Gastrocnemius medialis (tissue), 4 donors: ENCODE measurements around the gene NIBAN1. TPM values are rescaled to one million over a fixed set of nuclear protein-coding genes. Genes with fewer than 3 reads are reported as not detected.

Experiments used
- ATAC-seq, 2 donors: fragments of 150-250 bp; one replicate each; pipeline ENCODE4 v1.9.1; 2016
- DNase-seq, 2 donors: peaks; one replicate each; pipeline ENCODE4 v3.0.0-alpha.2; 2019
- H3K27ac ChIP-seq, 4 donors: fragments of 200-600 bp; sonication (generic); 1 replicate in 1 of 4; 2 replicates in 3 of 4; pipeline ENCODE4 v1.5.1; 2016 to 2018; ENCODE audit warnings: mild to moderate bottlenecking in 2 of 4, moderate library complexity in 1 of 4
- H3K27me3 ChIP-seq, 3 donors: fragments of 200-600 bp; sonication (generic) in 2 of 3; 1 replicate in 1 of 3; 2 replicates in 2 of 3; pipeline versions ENCODE4 v1.5.1 to v1.6.0; 2016 to 2019; ENCODE audit warnings: mild to moderate bottlenecking in 1 of 3, moderate library complexity in 1 of 3
- H3K36me3 ChIP-seq, 2 donors: fragments of 200-600 bp; sonication (generic) in 1 of 2; one replicate each; pipeline ENCODE4 v1.5.1; 2017 to 2018
- H3K4me1 ChIP-seq, 2 donors: fragments of 200-600 bp; sonication (generic) in 1 of 2; one replicate each; pipeline ENCODE4 v1.5.1; 2016 to 2017; ENCODE audit warnings: mild to moderate bottlenecking in 2 of 2
- H3K4me3 ChIP-seq, 4 donors: fragments of 200-600 bp; sonication (generic) in 3 of 4; 1 replicate in 1 of 4; 2 replicates in 3 of 4; pipeline ENCODE4 v1.5.1; 2016 to 2019; ENCODE audit warnings: mild to moderate bottlenecking in 2 of 4
- H3K9me3 ChIP-seq, 3 donors: fragments of 200-600 bp; sonication (generic) in 2 of 3; 1 replicate in 1 of 3; 2 replicates in 2 of 3; pipeline ENCODE4 v1.5.1; 2016 to 2019
- POLR2A ChIP-seq, 2 donors: fragments of 450-650 bp; IDR thresholded peaks; one replicate each; pipeline ENCODE4 v1.6.1; 2017; ENCODE audit warnings: antibody characterized with exemption in 2 of 2, mild to moderate bottlenecking in 2 of 2, moderate library complexity in 2 of 2
- in situ Hi-C, 4 donors: fragments of 200-750 bp; cut with MboI; loops; one replicate each; pipeline versions ENCODE4 v1.15.0 to v1.8.0; 2017; ENCODE audit warnings: low sequenced_read_pairs in 4 of 4
- intact Hi-C: fragments of 100-400 bp; cut with DNase I; formaldehyde crosslinking; loops from one replicate; pipeline ENCODE4 v1.15.1; 2023; ENCODE audit warnings: low total_unique reads
- total RNA-seq, 4 donors: library from RNA; depleted of rRNA; stranded (reverse); fragments of >200 nt; gene quantifications; one replicate each; pipeline versions ENCODE4 v1.1.0 to v1.2.3, GENCODE V29; 2016
- TF ChIP-seq, protein P1 (sequence below), 5 experiments: fragments of 450-650 bp in 3 of 5; fragments of 200-600 bp in 2 of 5; sonication (generic) in 2 of 5; IDR thresholded peaks in 4 of 5; conservative IDR thresholded peaks in 1 of 5; 1 replicate in 4 of 5; 2 replicates in 1 of 5; pipeline ENCODE4 v1.5.1; 2016 to 2019; ENCODE audit warnings: antibody characterized with exemption in 5 of 5, mild to moderate bottlenecking in 3 of 5, moderate library complexity in 3 of 5

NIBAN1 gene
- total RNA-seq, 4 donors from 2014 or later: 11.7 to 125 (median 19.7) TPM

GRCh38 chr1:184970691-184971161, 3.6 kb downstream of the NIBAN1 start:
- Histone ChIP-seq H3K4me3 (no peak overlapping the region), H3K36me3 (peaks cover 0 to 4% of the 10 kb centered on the region in 2 donors), H3K9me3 (no peaks in the 10 kb centered on the region), H3K4me1 (peaks cover 0 to 10% of the 10 kb centered on the region in 2 donors), H3K27me3 (no peaks in the 10 kb centered on the region), H3K27ac (peak overlapping the region; percentile 53 to 81 (median 75))
- no peak for ATAC-seq
- TF ChIP-seq, protein P1, sequence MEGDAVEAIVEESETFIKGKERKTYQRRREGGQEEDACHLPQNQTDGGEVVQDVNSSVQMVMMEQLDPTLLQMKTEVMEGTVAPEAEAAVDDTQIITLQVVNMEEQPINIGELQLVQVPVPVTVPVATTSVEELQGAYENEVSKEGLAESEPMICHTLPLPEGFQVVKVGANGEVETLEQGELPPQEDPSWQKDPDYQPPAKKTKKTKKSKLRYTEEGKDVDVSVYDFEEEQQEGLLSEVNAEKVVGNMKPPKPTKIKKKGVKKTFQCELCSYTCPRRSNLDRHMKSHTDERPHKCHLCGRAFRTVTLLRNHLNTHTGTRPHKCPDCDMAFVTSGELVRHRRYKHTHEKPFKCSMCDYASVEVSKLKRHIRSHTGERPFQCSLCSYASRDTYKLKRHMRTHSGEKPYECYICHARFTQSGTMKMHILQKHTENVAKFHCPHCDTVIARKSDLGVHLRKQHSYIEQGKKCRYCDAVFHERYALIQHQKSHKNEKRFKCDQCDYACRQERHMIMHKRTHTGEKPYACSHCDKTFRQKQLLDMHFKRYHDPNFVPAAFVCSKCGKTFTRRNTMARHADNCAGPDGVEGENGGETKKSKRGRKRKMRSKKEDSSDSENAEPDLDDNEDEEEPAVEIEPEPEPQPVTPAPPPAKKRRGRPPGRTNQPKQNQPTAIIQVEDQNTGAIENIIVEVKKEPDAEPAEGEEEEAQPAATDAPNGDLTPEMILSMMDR (IDR thresholded peaks at IDR 0.05 in 4 of 5, conservative IDR thresholded peaks at IDR 0.05 in 1 of 5): no peak
- TF ChIP-seq POLR2A (IDR thresholded peaks at IDR 0.05): no peak
- in situ Hi-C loops: no loop called here
- intact Hi-C loops: loop anchor here (5.0 kb wide), 1 partner anchor 187 kb away; the partner anchor contains the start of genes SWT1 and TRMT1L
- no peak for DNase-seq

DNA sequence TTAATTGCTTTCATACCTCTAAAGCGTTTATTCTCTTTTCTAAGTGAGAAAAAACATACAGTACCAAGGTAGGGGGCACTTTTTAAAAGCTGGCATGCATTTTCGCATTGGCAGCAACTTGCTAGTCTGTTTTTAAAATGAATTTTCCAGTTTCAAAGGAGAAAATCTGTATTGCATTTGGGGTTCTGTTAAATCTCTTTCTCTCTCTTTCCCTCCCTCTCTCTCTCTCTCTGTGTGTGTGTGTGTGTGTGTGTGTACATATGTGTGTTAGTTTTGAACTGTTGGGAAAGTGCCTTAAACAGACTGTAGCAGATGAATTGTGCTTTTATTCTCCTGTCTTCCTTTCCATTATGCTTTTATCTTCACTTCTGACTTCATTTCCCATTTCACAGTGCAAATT, 7.3 kb downstream of the NIBAN1 start:
- intact Hi-C loops: no loop called here
- peaks cover 0 to 10% of the 10 kb centered on the region in 2 donors for H3K4me1 ChIP-seq
- no peak overlapping the region for H3K4me3 ChIP-seq
- no peaks in the 10 kb centered on the region for H3K9me3 ChIP-seq
- H3K36me3 ChIP-seq: peaks cover 0 to 5% of the 10 kb centered on the region in 2 donors
- TF ChIP-seq POLR2A (IDR thresholded peaks at IDR 0.05): no peak
- TF ChIP-seq, protein P1 (IDR thresholded peaks at IDR 0.05 in 4 of 5, conservative IDR thresholded peaks at IDR 0.05 in 1 of 5): no peak
- ATAC-seq: no peak
- in situ Hi-C loops: no loop called here
- no peak for DNase-seq
- no peaks in the 10 kb centered on the region for H3K27me3 ChIP-seq
- H3K27ac ChIP-seq: peak overlapping the region in 1 of 4 donors; percentile 37

DNA sequence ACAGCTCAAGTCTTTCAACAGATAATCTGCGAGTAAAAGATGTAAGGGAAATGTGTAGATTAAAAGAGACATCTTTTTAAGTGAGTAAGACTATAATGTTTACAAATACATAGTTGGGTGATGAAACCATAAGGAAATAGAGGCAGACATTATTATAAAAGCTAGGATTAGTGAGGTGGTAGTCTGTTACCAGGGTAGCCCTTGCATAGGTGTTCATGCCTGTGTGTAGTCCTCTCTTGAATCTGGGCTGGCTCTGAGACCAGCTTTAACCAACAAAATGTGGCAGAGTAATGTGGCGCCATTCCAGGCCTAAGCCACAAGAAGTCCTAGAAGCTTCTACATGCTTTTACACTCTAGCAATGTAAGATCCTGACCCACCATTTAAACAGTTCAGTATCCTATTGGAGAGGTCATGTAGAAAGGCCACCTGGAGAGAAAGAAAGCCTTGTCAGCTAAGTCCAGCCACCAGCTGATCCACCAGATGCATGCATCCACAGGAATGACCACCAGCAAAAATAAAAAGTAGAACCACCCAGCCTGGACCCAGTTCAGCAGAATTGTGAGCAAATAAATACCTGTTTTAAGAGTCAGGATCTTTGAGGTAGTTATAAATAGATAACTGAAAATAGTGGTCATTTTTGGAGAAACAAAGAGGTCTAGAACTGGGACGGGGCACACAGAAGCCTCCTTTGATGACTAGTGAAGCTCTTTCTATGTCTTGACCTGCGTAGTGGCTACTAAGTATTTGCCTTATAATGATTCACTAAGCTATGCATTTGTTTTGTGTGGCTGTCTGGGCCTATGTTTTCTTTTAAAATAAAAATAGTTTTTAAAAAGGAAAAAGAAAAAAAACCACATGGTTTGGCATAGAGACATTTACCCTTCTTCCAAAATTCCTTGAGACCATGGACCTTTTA, 8.1 kb downstream of the NIBAN1 start:
- TF ChIP-seq POLR2A (IDR thresholded peaks at IDR 0.05): no peak
- TF ChIP-seq, protein P1 (IDR thresholded peaks at IDR 0.05 in 4 of 5, conservative IDR thresholded peaks at IDR 0.05 in 1 of 5): no peak
- in situ Hi-C loops: no loop called here
- Histone ChIP-seq H3K9me3 (no peaks in the 10 kb centered on the region), H3K4me1 (peaks cover 0 to 2% of the 10 kb centered on the region in 2 donors), H3K27ac (peak overlapping the region in 2 of 4 donors; percentile 21 to 37), H3K27me3 (no peaks in the 10 kb centered on the region), H3K36me3 (peaks cover 0 to 5% of the 10 kb centered on the region in 2 donors), H3K4me3 (no peak overlapping the region)
- no peak for ATAC-seq
- intact Hi-C loops: no loop called here
- no peak for DNase-seq

DNA sequence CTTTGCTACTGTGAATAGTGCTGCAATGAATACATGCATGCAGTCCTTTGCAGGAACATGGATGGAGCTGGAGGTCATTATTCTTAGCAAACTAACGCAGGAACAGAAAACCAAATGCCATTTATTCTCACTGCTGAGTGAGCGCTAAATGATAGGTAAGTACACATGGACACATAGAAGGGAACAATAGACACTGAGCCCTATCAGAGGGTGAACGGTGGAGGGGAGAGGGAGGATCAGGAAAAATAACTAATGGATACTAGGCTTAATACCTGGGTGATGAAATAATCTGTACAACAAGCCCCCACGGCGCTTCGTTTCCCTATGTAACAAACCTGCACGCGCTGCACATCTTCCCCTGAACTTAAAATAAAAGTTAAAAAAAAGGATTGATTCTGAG, 8.9 kb downstream of the NIBAN1 start:
- Histone ChIP-seq H3K27me3 (no peaks in the 10 kb centered on the region), H3K27ac (peak overlapping the region in 1 of 4 donors; percentile 37), H3K36me3 (peaks cover 0 to 5% of the 10 kb centered on the region in 2 donors), H3K4me3 (no peak overlapping the region), H3K4me1 (peaks cover 0 to 1% of the 10 kb centered on the region in 2 donors), H3K9me3 (no peaks in the 10 kb centered on the region)
- intact Hi-C loops: no loop called here
- DNase-seq (no peak), ATAC-seq (no peak)
- in situ Hi-C loops: no loop called here
- TF ChIP-seq, protein P1 (IDR thresholded peaks at IDR 0.05 in 4 of 5, conservative IDR thresholded peaks at IDR 0.05 in 1 of 5): no peak
- TF ChIP-seq POLR2A (IDR thresholded peaks at IDR 0.05): no peak
